ENCODE results near the gene LYPD6B.

DNA sequence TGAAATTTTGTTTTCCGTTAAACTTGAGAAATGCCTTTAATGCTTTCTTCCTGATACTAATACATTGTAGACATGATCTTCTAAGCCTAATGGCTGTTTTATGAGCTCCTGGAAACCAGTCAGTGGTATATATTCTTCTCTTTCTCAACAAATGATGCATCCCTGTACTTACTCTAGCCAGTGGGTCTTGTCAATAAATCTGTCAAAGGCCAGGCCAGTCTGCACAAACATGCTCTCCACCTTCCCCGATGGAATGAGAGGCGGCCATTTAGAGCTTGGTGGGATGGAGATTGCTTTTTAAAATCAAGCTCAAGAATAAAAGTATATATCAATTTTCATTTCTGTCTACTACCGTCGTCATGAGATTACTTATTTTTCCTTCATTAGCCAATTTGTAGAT lies 140.1 kb downstream of the LYPD6B start:
- TF ChIP-seq CTCF (conservative IDR thresholded peaks at IDR 0.05; ENCODE audit: low read length) (no peak), EZH2phosphoT487 (IDR thresholded peaks at IDR 0.05; ENCODE audit: borderline replicate concordance, low read depth, low read length) (no peak)
